Measurements from ENCODE around the gene ANKRD36B. TPM values are rescaled to one million over a fixed set of nuclear protein-coding genes. Genes with fewer than 3 reads are reported as not detected.
"Not testable (repeated sequence)": the region's sequence is repeated elsewhere in the genome, so short reads cannot be mapped to it uniquely, and the experiment has no call there.

The ANKRD36B gene
- total RNA-seq, 2 donors from 2014 or later, result 48.6 to 53.0 TPM

- not testable (repeated sequence) for H3K27me3 Mint-ChIP-seq; H3K4me3 Mint-ChIP-seq; H3K27ac Mint-ChIP-seq; H3K36me3 Mint-ChIP-seq (ENCODE audit: low read depth); H3K9me3 Mint-ChIP-seq; H3K4me1 Mint-ChIP-seq; ATAC-seq (replicated peaks)
Measured at GRCh38 chr2:97593520-97593919, 3.8 kb upstream of the ANKRD36B start.

GRCh38 chr2:97590515-97591394 is 1.1 kb upstream of the ANKRD36B start:
- not testable (repeated sequence) for H3K9me3 Mint-ChIP-seq; H3K36me3 Mint-ChIP-seq (ENCODE audit: low read depth); H3K4me1 Mint-ChIP-seq; H3K27me3 Mint-ChIP-seq
- ATAC-seq (replicated peaks), result peak; percentile 68
- Mint-ChIP-seq H3K27ac (peak overlapping the region; percentile 73), H3K4me3 (peak overlapping the region; percentile 100)

DNA sequence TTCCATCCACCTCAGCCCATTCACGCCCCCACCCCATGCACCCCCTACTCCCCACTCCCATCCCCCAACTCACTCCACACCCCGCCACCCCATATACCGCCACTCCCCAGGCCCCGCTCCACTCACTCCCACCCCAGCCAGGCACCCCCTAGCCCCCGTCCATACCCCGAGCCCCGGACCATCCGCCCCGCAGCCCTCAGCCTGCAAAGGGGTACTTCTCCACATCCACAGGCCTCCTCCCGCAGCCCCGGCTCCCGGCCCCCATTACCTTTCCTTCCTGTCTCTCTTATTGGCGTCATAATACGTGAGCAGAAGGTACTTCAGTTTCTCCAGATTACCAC is 450 bp downstream of the ANKRD36B start:
- Mint-ChIP-seq H3K4me3 (peak overlapping the region; percentile 100), H3K27ac (peak overlapping the region; percentile 99), H3K36me3 (ENCODE audit: low read depth) (peaks cover 16% of the 10 kb centered on the region)
- not testable (repeated sequence) for H3K9me3 Mint-ChIP-seq; H3K27me3 Mint-ChIP-seq; ATAC-seq (replicated peaks); H3K4me1 Mint-ChIP-seq

- H3K36me3 Mint-ChIP-seq (ENCODE audit: low read depth), result peaks cover 14% of the 10 kb centered on the region
- H3K27ac Mint-ChIP-seq; H3K4me3 Mint-ChIP-seq; H3K9me3 Mint-ChIP-seq; H3K27me3 Mint-ChIP-seq; H3K4me1 Mint-ChIP-seq; ATAC-seq (replicated peaks): not testable (repeated sequence)
Measured at GRCh38 chr2:97565674-97566073, 24.0 kb downstream of the ANKRD36B start.

- H3K36me3 Mint-ChIP-seq (ENCODE audit: low read depth), result peaks cover 96% of the 10 kb centered on the region
- not testable (repeated sequence) for H3K27ac Mint-ChIP-seq; H3K4me3 Mint-ChIP-seq; H3K9me3 Mint-ChIP-seq; ATAC-seq (replicated peaks); H3K4me1 Mint-ChIP-seq; H3K27me3 Mint-ChIP-seq
Measured at GRCh38 chr2:97552406-97552805, 37.3 kb downstream of the ANKRD36B start.

DNA sequence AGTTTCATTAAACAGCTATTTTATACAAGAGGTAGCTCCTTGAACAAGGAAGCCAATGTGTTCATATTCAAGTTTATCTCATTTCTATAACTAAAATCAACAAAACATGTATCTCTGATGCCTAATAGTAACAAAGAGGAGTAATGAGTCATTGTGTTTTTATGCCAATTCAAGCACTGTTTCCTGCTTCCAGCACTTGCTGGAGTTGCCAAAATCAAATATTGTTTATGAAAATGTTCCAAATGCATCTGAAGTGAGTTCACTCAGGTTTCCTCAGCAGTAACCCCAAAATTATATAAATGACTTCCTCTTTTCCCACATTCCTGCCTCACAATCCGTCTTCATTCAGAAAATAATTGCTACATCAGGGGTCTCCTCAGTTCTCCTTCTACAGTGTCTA is 39.2 kb downstream of the ANKRD36B start:
- not testable (repeated sequence) for H3K9me3 Mint-ChIP-seq; H3K4me1 Mint-ChIP-seq; H3K27me3 Mint-ChIP-seq; ATAC-seq (replicated peaks); H3K4me3 Mint-ChIP-seq; H3K27ac Mint-ChIP-seq
- H3K36me3 Mint-ChIP-seq (ENCODE audit: low read depth), result peaks cover 97% of the 10 kb centered on the region

GRCh38 chr2:97549058-97549457 is 40.6 kb downstream of the ANKRD36B start:
- H3K27me3 Mint-ChIP-seq; ATAC-seq (replicated peaks); H3K9me3 Mint-ChIP-seq; H3K27ac Mint-ChIP-seq; H3K4me1 Mint-ChIP-seq; H3K4me3 Mint-ChIP-seq: not testable (repeated sequence)
- peaks cover 82% of the 10 kb centered on the region for H3K36me3 Mint-ChIP-seq (ENCODE audit: low read depth)

DNA sequence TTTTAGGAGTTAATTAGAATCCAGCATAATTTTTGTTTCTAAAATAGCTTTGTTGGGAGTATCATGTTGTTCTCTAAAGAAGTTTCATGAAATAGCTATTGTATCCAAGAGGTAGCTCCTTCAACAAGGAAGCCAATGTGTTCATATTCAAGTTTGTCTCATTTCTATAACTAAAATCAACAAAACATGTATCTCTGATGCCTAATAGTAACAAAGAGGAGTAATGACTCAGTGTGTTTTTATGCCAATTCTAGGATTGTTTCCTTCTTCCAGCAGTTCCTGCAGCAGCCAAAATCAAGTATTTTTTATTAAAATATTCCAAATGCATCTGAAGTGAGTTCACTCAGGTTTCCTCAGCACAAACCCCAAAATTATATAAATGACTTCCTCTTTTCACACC is 41.1 kb downstream of the ANKRD36B start:
- H3K36me3 Mint-ChIP-seq (ENCODE audit: low read depth), result peaks cover 77% of the 10 kb centered on the region
- not testable (repeated sequence) for H3K27ac Mint-ChIP-seq; H3K4me1 Mint-ChIP-seq; H3K4me3 Mint-ChIP-seq; H3K9me3 Mint-ChIP-seq; H3K27me3 Mint-ChIP-seq; ATAC-seq (replicated peaks)

DNA sequence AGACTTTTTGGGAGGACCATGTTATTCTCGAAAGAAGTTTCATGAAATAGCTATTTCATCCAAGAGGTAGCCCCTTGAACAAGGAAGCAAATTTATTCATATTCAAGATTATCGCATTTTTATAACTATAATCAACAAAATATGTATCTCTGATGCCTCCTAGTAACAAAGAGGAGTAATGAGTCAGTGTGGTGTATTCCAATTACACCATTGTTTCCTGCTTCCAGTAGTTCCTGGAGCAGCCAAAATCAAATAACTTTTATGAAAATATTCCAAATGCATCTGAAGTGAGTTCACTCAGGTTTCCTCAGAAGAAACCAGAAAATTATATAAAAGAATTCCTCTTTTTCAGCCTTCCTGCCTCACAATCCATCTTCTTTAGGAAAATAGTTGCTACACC is 43.0 kb downstream of the ANKRD36B start:
- Mint-ChIP-seq H3K4me3 (no peak overlapping the region), H3K9me3 (no peaks in the 10 kb centered on the region), H3K27ac (no peak overlapping the region), H3K36me3 (ENCODE audit: low read depth) (peaks cover 59% of the 10 kb centered on the region), H3K4me1 (no peaks in the 10 kb centered on the region), H3K27me3 (no peaks in the 10 kb centered on the region)
- ATAC-seq (replicated peaks), result no peak

GRCh38 chr2:97544911-97545310 is 44.8 kb downstream of the ANKRD36B start:
- ATAC-seq (replicated peaks); H3K27me3 Mint-ChIP-seq; H3K9me3 Mint-ChIP-seq; H3K4me3 Mint-ChIP-seq; H3K4me1 Mint-ChIP-seq; H3K27ac Mint-ChIP-seq: not testable (repeated sequence)
- H3K36me3 Mint-ChIP-seq (ENCODE audit: low read depth), result peaks cover 42% of the 10 kb centered on the region

GRCh38 chr2:97525904-97526303 is 63.8 kb downstream of the ANKRD36B start:
- H3K36me3 Mint-ChIP-seq (ENCODE audit: low read depth); ATAC-seq (replicated peaks); H3K9me3 Mint-ChIP-seq; H3K4me1 Mint-ChIP-seq; H3K27me3 Mint-ChIP-seq; H3K4me3 Mint-ChIP-seq; H3K27ac Mint-ChIP-seq: not testable (repeated sequence)

DNA sequence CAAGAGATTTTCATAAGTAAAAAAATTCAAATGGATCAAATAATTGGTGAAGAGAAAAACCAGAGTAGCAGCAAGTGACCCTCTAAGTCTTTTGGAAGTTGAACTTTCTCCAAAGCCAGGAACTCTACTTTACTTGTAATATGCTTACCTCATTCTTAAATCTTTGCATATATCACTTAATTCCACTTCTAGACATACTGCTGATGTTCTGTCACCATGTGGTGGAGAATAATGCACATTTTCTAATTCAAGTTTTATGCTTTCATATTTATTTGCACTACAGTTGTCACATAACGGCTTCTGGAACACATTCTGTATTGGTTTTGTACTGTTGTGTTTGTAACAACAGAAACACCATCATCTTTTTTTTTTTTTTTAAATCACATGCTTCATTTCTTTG is 65.9 kb downstream of the ANKRD36B start:
- H3K4me1 Mint-ChIP-seq; H3K36me3 Mint-ChIP-seq (ENCODE audit: low read depth); ATAC-seq (replicated peaks); H3K27me3 Mint-ChIP-seq; H3K9me3 Mint-ChIP-seq; H3K4me3 Mint-ChIP-seq; H3K27ac Mint-ChIP-seq: not testable (repeated sequence)

GRCh38 chr2:97522916-97523555 is 66.6 kb downstream of the ANKRD36B start:
- H3K4me1 Mint-ChIP-seq; H3K27ac Mint-ChIP-seq; H3K4me3 Mint-ChIP-seq; H3K36me3 Mint-ChIP-seq (ENCODE audit: low read depth); H3K27me3 Mint-ChIP-seq; H3K9me3 Mint-ChIP-seq: not testable (repeated sequence)
- peak; percentile 92 for ATAC-seq (replicated peaks)

- not testable (repeated sequence) for H3K27ac Mint-ChIP-seq; ATAC-seq (replicated peaks); H3K4me3 Mint-ChIP-seq; H3K9me3 Mint-ChIP-seq; H3K27me3 Mint-ChIP-seq; H3K4me1 Mint-ChIP-seq; H3K36me3 Mint-ChIP-seq (ENCODE audit: low read depth)
Measured at GRCh38 chr2:97495651-97496050, 94.0 kb downstream of the ANKRD36B start.

- not testable (repeated sequence) for H3K4me3 Mint-ChIP-seq; H3K36me3 Mint-ChIP-seq (ENCODE audit: low read depth); H3K27ac Mint-ChIP-seq; H3K4me1 Mint-ChIP-seq; ATAC-seq (replicated peaks); H3K9me3 Mint-ChIP-seq; H3K27me3 Mint-ChIP-seq
Measured at GRCh38 chr2:97490141-97490540, 99.5 kb downstream of the ANKRD36B start.
